H1 (cell line): ENCODE data around the gene ADPRM.

Source experiments
- ATF3 ChIP-seq: IDR thresholded peaks from 2 replicates; pipeline ENCODE4 v1.6.1; 2011; ENCODE audit warnings: low read depth, mild to moderate bottlenecking, low read length; ENCODE audit not compliant: insufficient read depth
- BCL11A ChIP-seq, 2 experiments: IDR thresholded peaks; one replicate each; pipeline ENCODE4 v1.6.1; 2011; ENCODE audit warnings: low read depth in 2 of 2, low read length in 2 of 2, mild to moderate bottlenecking in 2 of 2
- CEBPB ChIP-seq: IDR thresholded peaks from 2 replicates; pipeline ENCODE4 v1.6.1; 2012; ENCODE audit warnings: low read depth, low read length
- CHD2 ChIP-seq: IDR thresholded peaks from 2 replicates; pipeline ENCODE4 v1.6.1; 2012; ENCODE audit warnings: low read length, improper control_type of control experiment
- CTCF ChIP-seq, 3 experiments: IDR thresholded peaks; 1 replicate in 2 of 3; 2 replicates in 1 of 3; pipeline versions ENCODE4 v1.5.1 to v1.6.1; 2011; ENCODE audit warnings: low read length in 3 of 3, mild to moderate bottlenecking in 3 of 3, inconsistent platforms in 2 of 3, low read depth in 1 of 3, moderate library complexity in 1 of 3; ENCODE audit not compliant: insufficient read depth in 1 of 3; ENCODE audit errors: control extremely low read depth in 1 of 3
- E2F6 ChIP-seq: IDR thresholded peaks from 2 replicates; pipeline ENCODE4 v1.6.1; 2012; ENCODE audit warnings: inconsistent platforms
- EP300 ChIP-seq, 2 experiments: IDR thresholded peaks; 1 replicate in 1 of 2; 2 replicates in 1 of 2; pipeline ENCODE4 v1.6.1; 2011 to 2012; ENCODE audit warnings: low read depth in 2 of 2, low read length in 2 of 2, mild to moderate bottlenecking in 2 of 2, borderline replicate concordance in 1 of 2, inconsistent platforms in 1 of 2, moderate library complexity in 1 of 2
- EZH2 ChIP-seq: fragments of 200-600 bp; sonication (generic); IDR thresholded peaks from 2 replicates; pipeline ENCODE4 v1.7.1; 2012; ENCODE audit warnings: low read depth, mild to moderate bottlenecking, moderate library complexity, low read length, inconsistent platforms; ENCODE audit not compliant: severe bottlenecking
- NANOG ChIP-seq: IDR thresholded peaks from 2 replicates; pipeline ENCODE4 v1.6.1; 2011; ENCODE audit warnings: low read length, low read depth, mild to moderate bottlenecking, inconsistent platforms; ENCODE audit not compliant: insufficient read depth, poor library complexity, severe bottlenecking
- POLR2A ChIP-seq, 2 experiments: IDR thresholded peaks; 1 replicate in 1 of 2; 2 replicates in 1 of 2; pipeline ENCODE4 v1.6.1; 2011; ENCODE audit warnings: low read depth in 2 of 2, low read length in 2 of 2, mild to moderate bottlenecking in 2 of 2; ENCODE audit errors: control extremely low read depth in 1 of 2
- POLR2AphosphoS5 ChIP-seq: IDR thresholded peaks from 2 replicates; pipeline ENCODE4 v1.6.1; 2011; ENCODE audit warnings: low read depth, low read length
- TCF12 ChIP-seq: IDR thresholded peaks from 2 replicates; pipeline ENCODE4 v1.6.1; 2011; ENCODE audit warnings: low read depth, mild to moderate bottlenecking, low read length
- TF ChIP-seq, protein P1 (sequence below): IDR thresholded peaks from 2 replicates; pipeline ENCODE4 v1.6.1; 2012; ENCODE audit warnings: inconsistent platforms

GRCh38 chr17:10735251-10735650 lies 37.9 kb downstream of the ADPRM start:
- TF ChIP-seq E2F6 (no peak), EP300 (IDR thresholded peaks at IDR 0.05; ENCODE audit: borderline replicate concordance in 1 of 2, low read depth in 2 of 2, low read length in 2 of 2) (no peak), CEBPB (no peak), NANOG (no peak), CTCF (IDR thresholded peaks at IDR 0.05; ENCODE audit: control extremely low read depth in 1 of 3, insufficient read depth in 1 of 3, low read depth in 1 of 3, low read length in 3 of 3) (no peak), ATF3 (no peak), POLR2A (IDR thresholded peaks at IDR 0.05; ENCODE audit: control extremely low read depth in 1 of 2, low read depth in 2 of 2, low read length in 2 of 2) (no peak), POLR2AphosphoS5 (no peak), BCL11A (IDR thresholded peaks at IDR 0.05; ENCODE audit: low read depth in 2 of 2, low read length in 2 of 2) (no peak), CHD2 (no peak), EZH2 (no peak), TCF12 (no peak)
- TF ChIP-seq, protein P1, sequence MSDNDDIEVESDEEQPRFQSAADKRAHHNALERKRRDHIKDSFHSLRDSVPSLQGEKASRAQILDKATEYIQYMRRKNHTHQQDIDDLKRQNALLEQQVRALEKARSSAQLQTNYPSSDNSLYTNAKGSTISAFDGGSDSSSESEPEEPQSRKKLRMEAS: no peak
